ENCODE results near the gene ACBD5.
A peak's percentile ranks its signal among the peaks of the same experiment; 100 is the strongest.
"Not testable (repeated sequence)": the region's sequence is repeated elsewhere in the genome, so short reads cannot be mapped to it uniquely, and the experiment has no call there.

Gene ACBD5

DNA sequence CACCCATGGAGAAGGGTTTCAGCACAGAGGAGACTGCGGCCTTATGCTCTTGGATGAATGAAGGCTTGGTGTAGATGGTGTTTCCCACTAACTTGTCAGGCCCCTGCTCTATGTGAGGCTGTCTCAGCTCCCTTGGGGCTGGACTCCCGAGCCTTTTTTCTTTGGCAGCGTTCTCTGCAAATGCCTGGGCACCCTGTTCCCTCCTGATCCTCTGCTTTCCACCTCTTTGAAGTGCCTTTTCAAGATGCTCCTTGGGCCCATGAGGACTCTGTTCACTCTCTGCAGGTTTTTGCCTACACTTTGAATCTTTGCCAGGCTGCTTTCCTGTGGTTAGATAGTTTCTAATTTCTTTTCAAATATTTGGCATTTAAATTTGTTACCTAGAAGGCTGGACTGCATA lies 6.8 kb upstream of the ACBD5 start:
- in situ Hi-C loops (cut with MboI; ENCODE audit: low sequenced_read_pairs): no loop called here

DNA sequence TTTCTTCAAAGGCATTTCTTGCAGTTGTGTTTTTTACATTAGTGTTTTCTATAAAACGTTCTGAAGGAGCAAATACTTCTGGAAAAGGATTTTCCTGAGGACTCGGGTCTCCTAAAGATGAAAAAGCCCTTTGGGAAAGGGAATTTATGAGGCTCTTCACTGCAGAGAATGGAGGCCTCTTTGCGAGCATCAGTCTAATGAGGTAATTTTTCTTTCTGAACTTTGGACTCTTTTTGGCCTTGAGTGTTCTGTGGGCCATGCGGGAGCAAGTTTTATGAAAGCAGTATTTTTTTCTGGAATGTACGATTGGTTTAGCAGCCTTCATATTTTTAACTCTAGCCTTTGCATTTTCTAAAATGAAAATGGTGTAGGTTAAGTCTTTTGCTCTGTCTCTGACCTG lies 6.4 kb upstream of the ACBD5 start:
- Histone ChIP-seq H3K27me3 (ENCODE audit: low read depth) (no peaks in the 10 kb centered on the region), H3K36me3 (replicated peaks) (no peaks in the 10 kb centered on the region), H3K4me3 (no peak overlapping the region), H3K4me1 (peaks cover 13% of the 10 kb centered on the region), H3K9me3 (no peaks in the 10 kb centered on the region)
- in situ Hi-C loops (cut with MboI; ENCODE audit: low sequenced_read_pairs): no loop called here
- DNase-seq (ENCODE audit: low spot score in 2 of 2): no peak

More for the DNA sequence above, 6.8 kb upstream of the ACBD5 start:
- Histone ChIP-seq H3K9me3 (no peaks in the 10 kb centered on the region), H3K4me3 (no peak overlapping the region), H3K27me3 (ENCODE audit: low read depth) (no peaks in the 10 kb centered on the region), H3K36me3 (replicated peaks) (no peaks in the 10 kb centered on the region), H3K4me1 (peaks cover 13% of the 10 kb centered on the region)
- DNase-seq (ENCODE audit: low spot score in 2 of 2): no peak

DNA sequence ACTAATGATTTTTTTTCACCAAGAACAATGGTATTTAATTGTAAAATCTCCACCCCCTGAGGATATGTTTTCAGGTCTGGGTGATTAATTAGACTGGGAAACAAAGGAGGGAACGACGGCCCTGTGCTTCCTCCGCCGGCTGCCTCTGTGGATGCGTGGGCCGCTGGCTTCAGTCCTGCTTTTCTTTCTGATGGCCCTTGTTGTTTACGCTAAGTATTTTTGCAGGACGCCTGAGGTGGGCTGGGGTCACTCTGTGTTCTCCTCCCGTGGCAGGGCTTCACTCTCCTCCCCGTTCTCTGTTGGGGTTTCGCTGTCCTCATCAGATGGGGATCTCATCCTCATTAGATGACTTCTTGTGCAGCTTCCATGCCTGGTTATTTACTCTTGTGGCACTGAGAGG lies 5.2 kb upstream of the ACBD5 start:
- no peak for DNase-seq (ENCODE audit: low spot score in 2 of 2)
- no peaks in the 10 kb centered on the region for H3K36me3 ChIP-seq (replicated peaks)
- no peaks in the 10 kb centered on the region for H3K27me3 ChIP-seq (ENCODE audit: low read depth)
- peaks cover 16% of the 10 kb centered on the region for H3K4me1 ChIP-seq
- no peak overlapping the region for H3K4me3 ChIP-seq
- in situ Hi-C loops (cut with MboI; ENCODE audit: low sequenced_read_pairs): no loop called here
- no peaks in the 10 kb centered on the region for H3K9me3 ChIP-seq

DNA sequence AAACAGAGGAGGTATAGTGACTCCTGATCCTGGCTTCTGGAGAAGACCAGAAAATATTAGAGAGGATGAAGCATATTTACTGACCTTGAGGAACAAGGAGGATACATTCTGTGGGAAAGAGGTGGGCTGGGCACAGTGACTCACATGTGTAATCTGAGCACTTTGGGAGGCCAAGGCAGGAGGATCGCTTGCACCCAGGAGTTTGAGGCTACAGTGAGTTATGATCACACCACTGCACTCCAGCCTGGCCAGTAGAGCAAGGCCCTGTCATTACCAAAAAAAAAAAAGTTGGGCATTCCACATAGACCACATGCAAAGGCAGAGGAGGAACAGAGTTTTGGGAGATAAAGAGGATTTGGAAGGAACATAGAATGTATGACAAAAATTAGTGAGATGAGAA lies 4.4 kb upstream of the ACBD5 start:
- Histone ChIP-seq H3K4me3 (no peak overlapping the region), H3K4me1 (peaks cover 16% of the 10 kb centered on the region), H3K9me3 (no peaks in the 10 kb centered on the region), H3K36me3 (replicated peaks) (no peaks in the 10 kb centered on the region), H3K27me3 (ENCODE audit: low read depth) (no peaks in the 10 kb centered on the region)
- in situ Hi-C loops (cut with MboI; ENCODE audit: low sequenced_read_pairs): no loop called here
- DNase-seq (ENCODE audit: low spot score in 2 of 2): no peak

DNA sequence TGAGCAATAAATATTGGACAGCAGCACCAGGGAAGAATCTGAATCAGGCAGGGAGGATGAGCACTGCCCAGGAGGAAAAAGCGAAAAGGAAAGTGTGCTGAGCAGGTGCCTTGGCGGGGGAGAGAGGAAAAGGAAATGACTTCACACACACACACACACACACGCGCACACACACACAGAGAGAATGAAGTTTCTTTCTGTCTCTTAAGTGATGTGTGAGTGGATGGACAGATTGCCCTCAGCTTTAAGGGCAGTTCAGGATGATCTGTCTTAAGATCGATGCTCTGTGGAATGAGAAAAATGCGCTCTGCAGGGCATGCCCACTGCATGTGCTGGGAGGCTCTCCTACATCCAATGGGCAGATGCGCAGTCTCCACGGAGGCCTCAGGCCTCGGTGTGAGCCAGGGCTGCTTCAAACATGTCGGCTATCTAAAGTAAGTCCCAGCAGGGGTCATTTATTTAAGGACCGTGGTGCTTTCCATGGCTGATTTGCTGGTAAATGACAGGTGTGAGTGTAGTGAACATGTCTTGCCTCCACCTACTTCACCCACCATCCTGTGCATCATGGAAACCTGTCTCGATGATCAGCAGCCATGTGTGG lies 2.5 kb upstream of the ACBD5 start:
- Histone ChIP-seq H3K27me3 (ENCODE audit: low read depth) (no peaks in the 10 kb centered on the region), H3K4me1 (peaks cover 20% of the 10 kb centered on the region), H3K36me3 (replicated peaks) (no peaks in the 10 kb centered on the region), H3K9me3 (no peaks in the 10 kb centered on the region), H3K4me3 (peak overlapping the region; percentile 57)
- DNase-seq (ENCODE audit: low spot score in 2 of 2): peak; percentile 19 to 40
- in situ Hi-C loops (cut with MboI; ENCODE audit: low sequenced_read_pairs): no loop called here

DNA sequence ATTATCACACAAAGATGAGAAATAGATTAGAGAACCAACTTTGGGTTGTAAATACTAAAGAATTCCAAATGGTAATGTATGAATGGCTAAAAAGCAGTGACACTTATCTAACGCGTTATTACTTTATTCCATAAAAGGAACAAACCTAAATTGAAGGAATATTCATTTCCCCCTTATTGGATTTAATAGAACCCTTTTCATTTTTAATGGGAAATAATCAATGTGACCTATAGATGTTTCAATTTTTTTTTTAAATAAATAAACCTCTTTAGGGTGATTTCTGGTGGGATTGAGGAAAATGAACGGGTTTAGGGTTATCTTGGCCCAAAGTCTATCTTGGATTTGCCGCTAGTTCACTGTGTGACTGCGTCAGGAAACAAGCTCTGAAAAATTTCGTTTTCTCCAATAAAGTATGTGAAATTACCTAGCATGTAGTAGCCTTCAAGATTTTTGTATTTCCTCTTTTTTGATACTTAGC lies 1.9 kb upstream of the ACBD5 start:
- no peak for DNase-seq (ENCODE audit: low spot score in 2 of 2)
- Histone ChIP-seq H3K4me1 (peaks cover 20% of the 10 kb centered on the region), H3K9me3 (no peaks in the 10 kb centered on the region), H3K4me3 (peak overlapping the region; percentile 57), H3K36me3 (replicated peaks) (no peaks in the 10 kb centered on the region), H3K27me3 (ENCODE audit: low read depth) (no peaks in the 10 kb centered on the region)
- in situ Hi-C loops (cut with MboI; ENCODE audit: low sequenced_read_pairs): no loop called here

DNA sequence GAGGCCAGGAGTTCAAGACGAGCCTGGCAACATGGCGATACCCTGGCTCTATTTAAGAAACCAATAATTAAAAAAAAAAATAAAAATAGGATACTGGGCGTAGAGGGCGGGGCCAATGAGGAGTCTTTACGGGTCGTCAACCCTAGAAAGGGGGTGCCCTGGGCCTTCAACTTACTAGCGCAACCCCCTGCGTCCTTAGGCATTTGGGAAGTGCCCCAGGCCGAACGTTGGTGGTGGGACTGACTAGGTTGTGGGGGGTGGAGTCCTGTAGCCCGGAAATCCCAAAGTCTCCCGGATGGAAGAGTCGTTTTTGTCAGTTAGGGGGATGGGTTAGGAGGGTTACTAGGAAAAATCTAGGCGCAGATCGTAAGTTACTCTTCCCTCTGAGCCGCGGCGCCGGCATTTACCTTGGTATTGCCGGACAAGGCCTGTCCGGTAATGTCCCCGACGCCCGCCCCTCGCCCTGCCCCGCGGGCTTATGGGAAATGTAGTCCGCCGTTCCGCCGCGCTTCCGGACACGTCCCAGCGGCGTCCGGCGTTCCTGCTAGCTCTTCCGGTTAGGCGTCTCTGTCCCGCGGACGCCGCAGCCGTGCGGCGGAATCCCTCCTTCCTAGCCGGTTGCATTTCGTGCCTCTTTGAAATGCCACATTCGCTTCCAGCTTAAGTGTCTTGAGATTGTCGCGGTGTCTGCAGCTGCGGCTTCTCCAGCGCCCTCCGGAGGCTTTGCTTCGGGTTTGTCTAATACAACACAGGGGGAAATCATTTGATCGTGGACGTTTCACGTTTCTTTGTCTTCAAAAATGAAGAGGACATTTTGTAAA lies 1.3 kb upstream of the ACBD5 start:
- in situ Hi-C loops (cut with MboI; ENCODE audit: low sequenced_read_pairs): no loop called here
- peak overlapping the region; percentile 57 for H3K4me3 ChIP-seq
- no peaks in the 10 kb centered on the region for H3K27me3 ChIP-seq (ENCODE audit: low read depth)
- H3K36me3 ChIP-seq (replicated peaks): no peaks in the 10 kb centered on the region
- no peaks in the 10 kb centered on the region for H3K9me3 ChIP-seq
- H3K4me1 ChIP-seq: peaks cover 20% of the 10 kb centered on the region
- peak; percentile 93 to 94 for DNase-seq (ENCODE audit: low spot score in 2 of 2)

DNA sequence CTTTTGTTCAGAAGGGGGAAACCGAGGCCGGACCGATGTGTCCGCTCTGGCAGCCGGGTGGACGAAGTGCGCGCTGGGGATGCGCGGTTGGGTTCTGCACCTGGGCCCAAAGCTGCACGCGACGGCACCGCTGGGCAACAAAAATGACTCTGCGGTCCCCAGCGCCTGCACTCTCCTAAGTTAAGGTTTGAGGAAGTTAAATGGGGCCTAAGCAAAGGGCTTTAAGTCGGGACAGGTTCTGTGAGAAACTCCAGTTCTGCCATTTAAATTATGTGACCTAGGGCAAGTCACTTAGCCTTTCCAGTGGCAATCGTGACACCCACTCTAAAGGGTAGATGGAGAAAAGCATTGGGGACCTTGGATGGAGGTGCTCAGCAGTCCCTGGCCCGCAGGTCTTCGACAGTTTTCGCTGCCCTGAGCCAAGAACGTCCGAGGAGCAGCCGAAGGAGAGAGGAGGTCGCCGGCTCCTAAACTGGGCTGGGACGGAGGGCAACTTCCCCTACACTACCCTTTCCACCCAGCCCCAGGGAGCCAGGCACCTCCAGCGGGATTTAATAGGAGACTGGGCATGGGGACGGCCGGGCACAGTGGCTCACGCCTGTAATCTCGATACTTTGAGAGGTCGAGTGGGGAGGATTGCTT lies 534 bp upstream of the ACBD5 start:
- H3K4me1 ChIP-seq: peaks cover 20% of the 10 kb centered on the region
- no peaks in the 10 kb centered on the region for H3K36me3 ChIP-seq (replicated peaks)
- in situ Hi-C loops (cut with MboI; ENCODE audit: low sequenced_read_pairs): no loop called here
- peak in 1 of 2 experiments; percentile 43 for DNase-seq (ENCODE audit: low spot score in 2 of 2)
- no peaks in the 10 kb centered on the region for H3K27me3 ChIP-seq (ENCODE audit: low read depth)
- H3K4me3 ChIP-seq: peak overlapping the region; percentile 57
- H3K9me3 ChIP-seq: no peaks in the 10 kb centered on the region

DNA sequence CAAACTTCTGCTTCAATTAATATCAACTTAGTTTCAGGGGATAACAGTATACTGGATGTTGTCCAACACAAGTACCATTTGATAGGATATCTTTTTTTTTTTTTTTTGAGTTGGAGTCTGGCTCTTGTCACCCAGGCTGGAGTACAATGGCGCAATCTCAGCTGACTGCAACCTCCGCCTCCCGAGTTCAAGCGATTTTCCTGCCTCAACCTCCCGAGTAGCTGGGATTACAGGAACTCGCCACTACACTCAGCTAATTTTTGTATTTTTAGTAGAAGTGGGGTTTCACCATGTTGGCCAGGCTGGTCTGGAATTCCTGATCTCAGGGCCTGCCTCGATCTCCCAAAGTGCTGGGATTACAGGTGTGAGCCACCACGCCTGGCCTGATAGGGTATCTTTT lies 3.1 kb downstream of the ACBD5 start:
- H3K36me3 ChIP-seq (replicated peaks); in situ Hi-C loops (cut with MboI; ENCODE audit: low sequenced_read_pairs); H3K9me3 ChIP-seq; DNase-seq (ENCODE audit: low spot score in 2 of 2); H3K4me3 ChIP-seq; H3K4me1 ChIP-seq; H3K27me3 ChIP-seq (ENCODE audit: low read depth): not testable (repeated sequence)

DNA sequence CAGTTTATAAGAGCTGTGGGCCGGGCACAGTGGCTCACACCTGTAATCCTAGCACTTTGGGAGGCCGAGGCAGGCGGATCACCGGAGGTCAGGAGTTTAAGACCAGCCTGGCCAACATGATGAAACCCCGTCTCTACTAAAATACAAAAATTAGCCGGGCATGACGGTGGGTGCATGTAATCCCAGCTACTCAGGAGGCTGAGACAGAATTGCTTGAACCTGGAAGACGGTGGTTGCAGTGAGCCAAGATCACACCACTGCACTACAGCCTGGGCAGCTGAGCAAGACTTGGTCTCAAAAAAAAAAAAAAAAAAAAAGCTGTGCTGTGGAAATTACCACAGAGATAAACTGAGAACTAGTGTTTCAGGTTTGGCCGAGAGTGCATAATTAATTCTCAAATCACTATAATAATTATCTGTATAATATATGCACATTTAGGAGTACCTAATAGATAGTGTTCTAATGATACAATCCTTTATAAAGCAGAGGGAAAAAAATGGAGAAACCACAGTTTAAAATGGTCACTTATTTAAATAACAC lies 3.9 kb downstream of the ACBD5 start:
- H3K27me3 ChIP-seq (ENCODE audit: low read depth); in situ Hi-C loops (cut with MboI; ENCODE audit: low sequenced_read_pairs); H3K36me3 ChIP-seq (replicated peaks); DNase-seq (ENCODE audit: low spot score in 2 of 2); H3K4me3 ChIP-seq; H3K9me3 ChIP-seq; H3K4me1 ChIP-seq: not testable (repeated sequence)

DNA sequence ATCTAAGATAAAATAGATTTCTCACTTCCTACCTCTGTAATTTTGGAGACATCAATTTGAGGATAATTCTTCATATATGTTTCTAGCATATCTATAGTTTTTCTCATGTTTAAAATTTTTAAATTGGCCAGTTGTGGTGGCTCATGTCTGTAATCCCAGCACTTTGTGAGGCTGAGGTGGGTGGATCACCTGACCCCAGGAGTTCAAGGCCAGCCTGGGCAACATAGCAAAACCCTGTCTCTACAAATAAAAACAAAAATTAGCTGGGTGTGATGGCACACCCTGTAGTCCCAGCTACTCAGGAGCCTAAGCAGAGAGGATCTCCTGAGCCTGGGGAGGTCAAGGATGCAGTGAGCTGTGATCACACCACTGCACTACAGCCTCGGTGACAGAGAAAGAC lies 4.9 kb downstream of the ACBD5 start:
- DNase-seq (ENCODE audit: low spot score in 2 of 2): no peak
- H3K27me3 ChIP-seq (ENCODE audit: low read depth): no peaks in the 10 kb centered on the region
- no peak overlapping the region for H3K4me3 ChIP-seq
- in situ Hi-C loops (cut with MboI; ENCODE audit: low sequenced_read_pairs): no loop called here
- H3K9me3 ChIP-seq: no peaks in the 10 kb centered on the region
- peaks cover 8% of the 10 kb centered on the region for H3K36me3 ChIP-seq (replicated peaks)
- H3K4me1 ChIP-seq: peaks cover 5% of the 10 kb centered on the region

DNA sequence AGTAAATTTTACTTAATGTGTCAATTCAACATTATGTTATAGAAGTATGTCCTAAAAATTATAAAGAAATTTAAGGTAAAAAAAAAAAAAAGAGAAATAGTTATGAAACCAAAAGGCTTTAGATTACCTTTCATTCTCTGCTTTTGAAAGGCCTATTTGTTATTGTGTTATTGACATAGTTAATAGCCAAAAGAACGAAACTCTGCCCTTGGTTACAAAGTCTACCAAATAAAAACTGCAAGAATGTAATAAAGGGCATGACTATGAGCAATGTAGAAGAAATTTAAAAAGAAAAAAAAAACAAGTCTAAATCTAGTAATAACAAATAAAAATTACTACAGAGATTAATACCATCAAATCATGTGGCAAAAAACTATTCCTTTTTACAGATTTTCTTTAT lies 10.6 kb downstream of the ACBD5 start:
- no peaks in the 10 kb centered on the region for H3K4me1 ChIP-seq
- no peaks in the 10 kb centered on the region for H3K9me3 ChIP-seq

DNA sequence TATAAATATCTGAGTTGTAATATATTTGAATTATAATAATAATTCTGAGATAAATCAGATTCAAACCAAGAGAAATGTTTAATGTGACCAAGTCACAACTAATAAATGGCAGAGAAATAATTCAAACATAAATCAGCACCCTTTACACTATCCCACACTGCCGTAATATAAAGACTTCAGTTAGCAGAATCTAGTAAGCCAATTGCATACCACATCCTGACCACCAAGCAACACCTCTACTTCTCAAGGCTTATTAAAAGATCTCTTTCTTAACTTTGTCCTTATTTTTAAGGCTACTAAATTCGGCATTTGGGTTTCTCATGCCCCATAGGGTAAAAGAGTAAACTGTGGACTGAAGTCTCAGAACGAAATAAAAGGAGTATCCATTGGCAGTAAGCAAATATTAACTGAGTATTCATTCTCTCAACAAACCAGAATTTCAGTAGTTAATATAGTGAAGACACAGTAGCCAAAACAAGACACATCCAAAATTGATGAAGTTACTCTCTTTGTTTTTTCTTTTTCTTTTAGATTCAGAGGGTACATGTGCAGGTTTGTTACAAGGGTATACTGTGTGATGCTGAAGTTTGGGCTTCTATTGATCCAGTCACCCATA lies 14.8 kb downstream of the ACBD5 start:
- Histone ChIP-seq H3K27me3 (ENCODE audit: low read depth) (no peaks in the 10 kb centered on the region), H3K9me3 (no peaks in the 10 kb centered on the region), H3K4me1 (no peaks in the 10 kb centered on the region), H3K36me3 (replicated peaks) (peaks cover 11% of the 10 kb centered on the region), H3K4me3 (no peak overlapping the region)
- DNase-seq (ENCODE audit: low spot score in 2 of 2): no peak
- in situ Hi-C loops (cut with MboI; ENCODE audit: low sequenced_read_pairs): no loop called here

More for the DNA sequence above, 10.6 kb downstream of the ACBD5 start:
- Histone ChIP-seq H3K27me3 (ENCODE audit: low read depth) (no peaks in the 10 kb centered on the region), H3K4me3 (no peak overlapping the region), H3K36me3 (replicated peaks) (peaks cover 12% of the 10 kb centered on the region)
- in situ Hi-C loops (cut with MboI; ENCODE audit: low sequenced_read_pairs): no loop called here
- no peak for DNase-seq (ENCODE audit: low spot score in 2 of 2)

All from HAP-1 (cell line).